ENCODE data around the gene KIF5C. TPM values are rescaled to one million over a fixed set of nuclear protein-coding genes. Genes with fewer than 3 reads are reported as not detected.

Gene KIF5C
- total RNA-seq, 1 experiment from 2014 or later = 10.7 TPM

- peak; percentile 92 for DNase-seq (ENCODE audit: low spot score)
- in situ Hi-C loops (cut with HindIII; ENCODE audit: low sequenced_read_pairs) = no loop called here
Observed at GRCh38 chr2:149001496-149001895, 126.5 kb downstream of the KIF5C start.

GRCh38 chr2:149002378-149002890 is 127.4 kb downstream of the KIF5C start:
- in situ Hi-C loops (cut with HindIII; ENCODE audit: low sequenced_read_pairs) = no loop called here
- no peak for DNase-seq (ENCODE audit: low spot score)

GRCh38 chr2:149002891-149003740 is 128.1 kb downstream of the KIF5C start:
- peak; percentile 71 for DNase-seq (ENCODE audit: low spot score)
- in situ Hi-C loops (cut with HindIII; ENCODE audit: low sequenced_read_pairs) = no loop called here

- no peak for DNase-seq (ENCODE audit: low spot score)
- in situ Hi-C loops (cut with HindIII; ENCODE audit: low sequenced_read_pairs) = no loop called here
Observed at GRCh38 chr2:149004836-149005235, 129.8 kb downstream of the KIF5C start.

- DNase-seq (ENCODE audit: low spot score) = no peak
- in situ Hi-C loops (cut with HindIII; ENCODE audit: low sequenced_read_pairs) = no loop called here
Observed at GRCh38 chr2:149005471-149006077, 130.5 kb downstream of the KIF5C start.

GRCh38 chr2:149006883-149007543 is 132.0 kb downstream of the KIF5C start:
- DNase-seq (ENCODE audit: low spot score) = no peak
- in situ Hi-C loops (cut with HindIII; ENCODE audit: low sequenced_read_pairs) = no loop called here

- peak; percentile 56 for DNase-seq (ENCODE audit: low spot score)
- in situ Hi-C loops (cut with HindIII; ENCODE audit: low sequenced_read_pairs) = no loop called here
Observed at GRCh38 chr2:149008381-149008780, 133.4 kb downstream of the KIF5C start.

- peak; percentile 68 for DNase-seq (ENCODE audit: low spot score)
- in situ Hi-C loops (cut with HindIII; ENCODE audit: low sequenced_read_pairs) = no loop called here
Observed at GRCh38 chr2:149009576-149010461, 134.8 kb downstream of the KIF5C start.

GRCh38 chr2:149012545-149012944 is 137.5 kb downstream of the KIF5C start:
- in situ Hi-C loops (cut with HindIII; ENCODE audit: low sequenced_read_pairs) = no loop called here
- DNase-seq (ENCODE audit: low spot score) = no peak

- no peak for DNase-seq (ENCODE audit: low spot score)
- in situ Hi-C loops (cut with HindIII; ENCODE audit: low sequenced_read_pairs) = no loop called here
Observed at GRCh38 chr2:149015501-149015900, 140.5 kb downstream of the KIF5C start.

- DNase-seq (ENCODE audit: low spot score) = no peak
- in situ Hi-C loops (cut with HindIII; ENCODE audit: low sequenced_read_pairs) = no loop called here
Observed at GRCh38 chr2:149015926-149016563, 141.0 kb downstream of the KIF5C start.

GRCh38 chr2:149017116-149017985 is 142.3 kb downstream of the KIF5C start:
- peak; percentile 85 for DNase-seq (ENCODE audit: low spot score)
- in situ Hi-C loops (cut with HindIII; ENCODE audit: low sequenced_read_pairs) = no loop called here

GRCh38 chr2:149018981-149019380 is 144.0 kb downstream of the KIF5C start:
- in situ Hi-C loops (cut with HindIII; ENCODE audit: low sequenced_read_pairs) = no loop called here
- no peak for DNase-seq (ENCODE audit: low spot score)

- DNase-seq (ENCODE audit: low spot score) = no peak
- in situ Hi-C loops (cut with HindIII; ENCODE audit: low sequenced_read_pairs) = loop anchor here (10.0 kb wide), 1 partner anchor 545 kb away; no protein-coding TSS in a partner anchor
Observed at GRCh38 chr2:149019768-149020167, 144.7 kb downstream of the KIF5C start.

- in situ Hi-C loops (cut with HindIII; ENCODE audit: low sequenced_read_pairs) = loop anchor here (10.0 kb wide), 1 partner anchor 544 kb away; no protein-coding TSS in a partner anchor
- DNase-seq (ENCODE audit: low spot score) = no peak
Observed at GRCh38 chr2:149020432-149020851, 145.4 kb downstream of the KIF5C start.

GRCh38 chr2:149021271-149021719 is 146.3 kb downstream of the KIF5C start:
- DNase-seq (ENCODE audit: low spot score) = no peak
- in situ Hi-C loops (cut with HindIII; ENCODE audit: low sequenced_read_pairs) = loop anchor here (10.0 kb wide), 1 partner anchor 544 kb away; no protein-coding TSS in a partner anchor

GRCh38 chr2:149021761-149022160 is 146.7 kb downstream of the KIF5C start:
- no peak for DNase-seq (ENCODE audit: low spot score)
- in situ Hi-C loops (cut with HindIII; ENCODE audit: low sequenced_read_pairs) = loop anchor here (10.0 kb wide), 1 partner anchor 543 kb away; no protein-coding TSS in a partner anchor

Measured in G401 (cell line).